Endodermal cell (in vitro differentiated cells): ENCODE data around the gene GNAI3. TPM values are rescaled to one million over a fixed set of nuclear protein-coding genes. Genes with fewer than 3 reads are reported as not detected.

ENCODE experiments used
- DNase-seq: peaks from one replicate; pipeline ENCODE4 v3.0.0-alpha.2; 2017
- H3K27ac ChIP-seq: 2 replicates; pipeline ENCODE4 v1.5.1; 2013; ENCODE audit warnings: mild to moderate bottlenecking, low read depth, low read length, moderate library complexity
- H3K27me3 ChIP-seq: 2 replicates; pipeline ENCODE4 v1.6.1; 2013; ENCODE audit warnings: mild to moderate bottlenecking, low read length, moderate library complexity; ENCODE audit not compliant: insufficient read depth, control insufficient read depth, poor library complexity, severe bottlenecking
- H3K36me3 ChIP-seq: 2 replicates; pipeline ENCODE4 v1.7.0; 2013; ENCODE audit warnings: mild to moderate bottlenecking, low read length, moderate library complexity; ENCODE audit not compliant: control insufficient read depth, insufficient read depth
- H3K4me1 ChIP-seq: one replicate; pipeline ENCODE4 v1.7.0; 2013; ENCODE audit warnings: low read length; ENCODE audit not compliant: control insufficient read depth, insufficient read depth
- H3K4me3 ChIP-seq: 2 replicates; pipeline ENCODE4 v1.5.1; 2013; ENCODE audit warnings: mild to moderate bottlenecking, low read length, moderate library complexity
- H3K9ac ChIP-seq: 2 replicates; pipeline ENCODE4 v1.6.1; 2013; ENCODE audit warnings: mild to moderate bottlenecking, low read length, moderate library complexity; ENCODE audit not compliant: poor library complexity, severe bottlenecking; ENCODE audit errors: extremely low read depth
- H3K9me3 ChIP-seq: 2 replicates; pipeline ENCODE4 v1.6.1; 2013; ENCODE audit warnings: mild to moderate bottlenecking, low read length, moderate library complexity; ENCODE audit not compliant: control insufficient read depth
- H3K27ac Mint-ChIP-seq: 2 replicates; pipeline ENCODE4 v1.8.0; 2020; ENCODE audit warnings: mixed read lengths
- H3K27me3 Mint-ChIP-seq: 2 replicates; pipeline ENCODE4 v1.8.0; 2021; ENCODE audit warnings: mild to moderate bottlenecking, mixed read lengths; ENCODE audit not compliant: insufficient read depth
- H3K36me3 Mint-ChIP-seq: 2 replicates; pipeline ENCODE4 v1.8.0; 2020; ENCODE audit warnings: low read depth, mixed read lengths
- H3K4me1 Mint-ChIP-seq: 2 replicates; pipeline ENCODE4 v1.8.0; 2020; ENCODE audit warnings: mixed read lengths
- H3K4me3 Mint-ChIP-seq: 2 replicates; pipeline ENCODE4 v1.8.0; 2020; ENCODE audit warnings: mild to moderate bottlenecking, moderate library complexity, mixed read lengths
- H3K9me3 Mint-ChIP-seq: 2 replicates; pipeline ENCODE4 v1.8.0; 2020; ENCODE audit warnings: mild to moderate bottlenecking, mixed read lengths
- CTCF ChIP-seq: fragments of 200-600 bp; sonication (generic); conservative IDR thresholded peaks from 2 replicates; pipeline ENCODE4 v1.5.0; 2021; ENCODE audit warnings: antibody characterized with exemption, mild to moderate bottlenecking
- WGBS, 2 experiments: methylation state at CpG; one replicate each; pipeline versions ENCODE4 v1.1.5 to v1.1.7; 2013; ENCODE audit warnings: missing lambda C conversion rate in 2 of 2, mixed read lengths in 1 of 2; ENCODE audit not compliant: insufficient coverage in 1 of 2, insufficient read length in 1 of 2; 5-methylcytosine and 5-hydroxymethylcytosine counted together
- total RNA-seq, 2 donors: library from RNA; stranded (reverse); fragmentation: NEBNext Ultra II Directional in 1 of 2; extraction: Animal tissue kit (Norgen Biotek cat#: 25700) in 1 of 2; gene quantifications; 2 replicates in 1 of 2; 3 replicates in 1 of 2; pipeline ENCODE4 v1.2.1, GENCODE V29; 2021

Gene GNAI3
- total RNA-seq, 2 donors from 2014 or later: 10.1 to 10.9 TPM

GRCh38 chr1:109582021-109582420 is 33.6 kb downstream of the GNAI3 start:
- H3K4me1 Mint-ChIP-seq: no peaks in the 10 kb centered on the region
- no peaks in the 10 kb centered on the region for H3K27me3 Mint-ChIP-seq
- peaks cover 67% of the 10 kb centered on the region for H3K36me3 Mint-ChIP-seq
- peaks cover 84% of the 10 kb centered on the region for H3K36me3 ChIP-seq
- H3K9ac ChIP-seq: no peak overlapping the region
- H3K27ac ChIP-seq: no peak overlapping the region
- no peaks in the 10 kb centered on the region for H3K27me3 ChIP-seq
- no peaks in the 10 kb centered on the region for H3K9me3 Mint-ChIP-seq
- H3K4me3 Mint-ChIP-seq: no peak overlapping the region
- H3K9me3 ChIP-seq: no peaks in the 10 kb centered on the region
- no peak for TF ChIP-seq CTCF
- H3K4me1 ChIP-seq: no peaks in the 10 kb centered on the region
- WGBS, 2 experiments: 83 to 95% methylated on average over 1 to 2 of the region's 2 CpGs
- no peak for DNase-seq
- H3K27ac Mint-ChIP-seq: no peak overlapping the region
- no peak overlapping the region for H3K4me3 ChIP-seq

- Histone ChIP-seq H3K36me3 (peaks cover 84% of the 10 kb centered on the region), H3K27me3 (no peaks in the 10 kb centered on the region), H3K9me3 (no peaks in the 10 kb centered on the region), H3K27ac (no peak overlapping the region), H3K4me1 (no peaks in the 10 kb centered on the region), H3K9ac (no peak overlapping the region), H3K4me3 (no peak overlapping the region)
- no peak for DNase-seq
- no peaks in the 10 kb centered on the region for H3K9me3 Mint-ChIP-seq
- H3K4me3 Mint-ChIP-seq: no peak overlapping the region
- H3K36me3 Mint-ChIP-seq: peaks cover 70% of the 10 kb centered on the region
- no peak overlapping the region for H3K27ac Mint-ChIP-seq
- TF ChIP-seq CTCF: no peak
- WGBS, 2 experiments: 83 to 95% methylated on average over 1 of the region's 1 CpG
- no peaks in the 10 kb centered on the region for H3K27me3 Mint-ChIP-seq
- H3K4me1 Mint-ChIP-seq: no peaks in the 10 kb centered on the region
Measured at GRCh38 chr1:109584766-109585165, 36.4 kb downstream of the GNAI3 start.

- no peak overlapping the region for H3K4me3 ChIP-seq
- no peak for DNase-seq
- peaks cover 84% of the 10 kb centered on the region for H3K36me3 ChIP-seq
- H3K4me1 ChIP-seq: no peaks in the 10 kb centered on the region
- Mint-ChIP-seq H3K27ac (no peak overlapping the region), H3K9me3 (no peaks in the 10 kb centered on the region), H3K4me3 (no peak overlapping the region), H3K36me3 (peaks cover 64% of the 10 kb centered on the region), H3K4me1 (no peaks in the 10 kb centered on the region), H3K27me3 (no peaks in the 10 kb centered on the region)
- TF ChIP-seq CTCF: no peak
- WGBS, 2 experiments: 83 to 100% methylated on average over 1 to 3 of the region's 3 CpGs
- H3K9me3 ChIP-seq: no peaks in the 10 kb centered on the region
- no peaks in the 10 kb centered on the region for H3K27me3 ChIP-seq
- no peak overlapping the region for H3K9ac ChIP-seq
- H3K27ac ChIP-seq: no peak overlapping the region
Measured at GRCh38 chr1:109586055-109586454, 37.6 kb downstream of the GNAI3 start.
